NCI-H526 treated with DMSO at 0.1 percent for 48 hours (cell line): ENCODE results near the gene DSPP.

Experiments used
- DNase-seq: peaks from one replicate; lab custom pipeline; 2025; lab: John Stamatoyannopoulos, UW

DSPP gene

GRCh38 chr4:87631668-87632067 is 23.3 kb downstream of the DSPP start:
- no peak for DNase-seq

- no peak for DNase-seq
Observed at GRCh38 chr4:87632469-87632868, 24.1 kb downstream of the DSPP start.

- DNase-seq = no peak
Observed at GRCh38 chr4:87633243-87633642, 24.9 kb downstream of the DSPP start.

DNA sequence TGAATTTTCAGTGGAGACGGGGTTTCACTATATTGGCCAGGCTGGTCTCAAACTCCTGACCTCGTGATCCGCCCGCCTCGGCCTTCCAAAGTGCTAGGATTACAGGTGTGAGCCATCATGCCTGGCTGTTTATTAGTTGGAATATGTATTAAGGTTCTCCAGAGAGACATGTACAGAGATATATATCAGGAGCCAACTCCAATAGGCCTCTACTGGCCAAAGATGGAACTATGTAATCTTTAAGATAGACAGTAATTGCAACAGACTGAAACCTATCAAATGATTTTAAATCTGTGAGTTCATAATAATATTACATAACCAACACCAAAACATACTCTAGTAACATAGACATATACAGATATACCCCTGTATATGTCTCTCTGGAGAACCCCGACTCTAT is 36.0 kb downstream of the DSPP start:
- DNase-seq = no peak

- DNase-seq = no peak
Observed at GRCh38 chr4:87649980-87650379, 41.7 kb downstream of the DSPP start, which contains the start of gene DMP1. Gene DMP1 (plus strand): TSS chr4:87650280. CDS start chr4:87656493, 6,213 bp downstream.

DNA sequence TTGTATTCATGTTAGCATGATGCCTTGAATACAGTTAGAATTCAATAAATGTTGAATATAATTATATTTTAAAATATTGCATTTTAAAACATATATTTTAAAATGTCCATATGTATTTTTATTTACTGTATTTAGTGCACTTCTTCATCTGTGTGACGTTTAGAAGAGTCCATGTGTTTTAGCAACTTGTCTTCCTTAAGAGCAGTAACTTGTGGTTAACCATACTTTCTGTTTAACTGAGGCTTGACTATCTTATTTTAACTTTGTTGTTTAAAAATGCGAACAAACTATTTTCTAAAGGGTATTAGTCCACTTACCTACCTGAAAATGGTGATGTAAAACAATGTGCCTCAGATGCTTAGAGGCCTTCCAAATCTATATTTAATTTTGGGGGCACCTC is 42.6 kb downstream of the DSPP start:
- DNase-seq = no peak

- DNase-seq = no peak
Observed at GRCh38 chr4:87651941-87652340, 43.6 kb downstream of the DSPP start.

DNA sequence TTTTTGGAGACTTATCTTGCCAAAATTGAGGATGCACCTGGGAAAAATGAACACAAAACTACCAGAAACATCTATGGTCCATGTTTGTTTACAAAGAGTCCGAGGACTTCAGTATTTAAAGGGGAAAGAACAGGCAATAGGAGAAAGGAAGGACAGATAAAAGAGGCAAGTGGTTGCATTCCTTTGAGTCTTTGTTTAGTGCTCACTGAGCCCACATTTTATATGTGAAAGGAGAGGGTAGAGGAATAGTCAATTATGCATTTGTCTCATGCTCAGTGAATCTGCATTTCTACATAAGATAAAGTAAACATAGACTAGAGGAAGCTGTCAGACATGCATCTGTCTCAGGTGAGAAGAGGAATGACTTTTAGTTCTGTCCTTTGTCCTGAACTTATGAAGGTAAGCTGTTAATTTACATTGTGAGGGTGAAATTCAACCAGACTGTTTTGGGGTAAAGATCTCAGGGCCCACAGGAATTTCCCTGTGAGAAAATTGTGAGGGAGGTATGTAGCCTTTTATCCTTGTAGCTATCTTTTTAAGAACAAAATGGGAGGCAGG is 46.2 kb downstream of the DSPP start:
- no peak for DNase-seq

DNA sequence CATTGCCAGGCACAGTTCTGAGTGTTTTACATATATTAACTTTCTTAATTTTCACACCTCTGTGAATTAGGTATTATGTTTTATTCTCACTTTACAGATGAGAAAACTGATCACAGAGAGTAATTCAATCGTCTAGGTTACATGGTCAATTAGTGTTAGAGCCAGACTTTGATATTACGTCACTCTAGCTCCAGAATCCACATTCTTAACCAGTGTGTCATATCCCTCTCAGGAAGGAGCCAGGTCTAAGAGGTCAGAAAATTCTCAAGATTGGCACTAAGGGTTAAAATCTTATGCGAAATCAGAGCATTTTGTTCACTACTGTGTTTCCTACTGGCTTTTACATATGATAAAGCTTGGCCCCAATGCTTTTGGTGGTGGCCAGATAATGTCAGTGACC is 49.2 kb downstream of the DSPP start:
- DNase-seq = no peak

- no peak for DNase-seq
Observed at GRCh38 chr4:87659247-87659931, 51.1 kb downstream of the DSPP start.

GRCh38 chr4:87662871-87663270 is 54.5 kb downstream of the DSPP start:
- no peak for DNase-seq
